ENCODE data around the gene HMOX1. TPM values are rescaled to one million over a fixed set of nuclear protein-coding genes. Genes with fewer than 3 reads are reported as not detected.
"Not testable (repeated sequence)": the region's sequence is repeated elsewhere in the genome, so short reads cannot be mapped to it uniquely, and the experiment has no call there.

Gene HMOX1
- total RNA-seq, 2 donors from 2014 or later, result 0.14 to 0.48 TPM

DNA sequence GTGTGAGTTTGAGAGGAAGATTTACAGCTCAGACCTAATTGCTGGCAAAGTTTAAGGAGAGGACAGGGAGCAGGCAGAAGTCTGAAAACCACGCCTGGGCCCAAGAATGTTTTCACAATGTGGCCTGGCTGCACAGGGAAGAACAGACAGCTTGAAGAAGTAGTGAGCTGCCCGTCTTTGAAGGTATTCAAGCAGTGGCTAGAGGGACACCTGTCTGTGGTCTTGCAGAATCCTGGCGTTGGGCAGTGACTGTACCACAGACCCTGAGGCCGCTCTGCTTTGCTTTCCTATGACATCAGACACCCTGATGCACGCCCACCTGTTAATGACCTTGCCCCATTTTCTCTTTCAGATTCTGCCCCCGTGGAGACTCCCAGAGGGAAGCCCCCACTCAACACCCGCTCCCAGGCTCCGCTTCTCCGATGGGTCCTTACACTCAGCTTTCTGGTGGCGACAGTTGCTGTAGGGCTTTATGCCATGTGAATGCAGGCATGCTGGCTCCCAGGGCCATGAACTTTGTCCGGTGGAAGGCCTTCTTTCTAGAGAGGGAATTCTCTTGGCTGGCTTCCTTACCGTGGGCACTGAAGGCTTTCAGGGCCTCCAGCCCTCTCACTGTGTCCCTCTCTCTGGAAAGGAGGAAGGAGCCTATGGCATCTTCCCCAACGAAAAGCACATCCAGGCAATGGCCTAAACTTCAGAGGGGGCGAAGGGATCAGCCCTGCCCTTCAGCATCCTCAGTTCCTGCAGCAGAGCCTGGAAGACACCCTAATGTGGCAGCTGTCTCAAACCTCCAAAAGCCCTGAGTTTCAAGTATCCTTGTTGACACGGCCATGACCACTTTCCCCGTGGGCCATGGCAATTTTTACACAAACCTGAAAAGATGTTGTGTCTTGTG lies 12.5 kb downstream of the HMOX1 start:
- Mint-ChIP-seq H3K36me3 (no peaks in the 10 kb centered on the region), H3K9me3 (no peaks in the 10 kb centered on the region), H3K27ac (no peak overlapping the region)
- ATAC-seq (no peak), DNase-seq (ENCODE audit: low spot score in 2 of 2) (no peak)

DNA sequence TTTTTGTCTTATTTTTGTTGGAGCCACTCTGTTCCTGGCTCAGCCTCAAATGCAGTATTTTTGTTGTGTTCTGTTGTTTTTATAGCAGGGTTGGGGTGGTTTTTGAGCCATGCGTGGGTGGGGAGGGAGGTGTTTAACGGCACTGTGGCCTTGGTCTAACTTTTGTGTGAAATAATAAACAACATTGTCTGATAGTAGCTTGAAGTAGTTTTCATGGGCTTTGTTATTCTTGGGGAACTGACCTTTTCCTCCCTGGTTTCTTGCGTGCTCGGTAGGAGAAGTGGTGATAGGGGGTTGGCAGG lies 13.1 kb downstream of the HMOX1 start:
- DNase-seq (ENCODE audit: low spot score in 2 of 2), result no peak
- Mint-ChIP-seq H3K9me3 (no peaks in the 10 kb centered on the region), H3K27ac (peak overlapping the region in 1 of 2 donors; percentile 22), H3K36me3 (no peaks in the 10 kb centered on the region)
- no peak for ATAC-seq

DNA sequence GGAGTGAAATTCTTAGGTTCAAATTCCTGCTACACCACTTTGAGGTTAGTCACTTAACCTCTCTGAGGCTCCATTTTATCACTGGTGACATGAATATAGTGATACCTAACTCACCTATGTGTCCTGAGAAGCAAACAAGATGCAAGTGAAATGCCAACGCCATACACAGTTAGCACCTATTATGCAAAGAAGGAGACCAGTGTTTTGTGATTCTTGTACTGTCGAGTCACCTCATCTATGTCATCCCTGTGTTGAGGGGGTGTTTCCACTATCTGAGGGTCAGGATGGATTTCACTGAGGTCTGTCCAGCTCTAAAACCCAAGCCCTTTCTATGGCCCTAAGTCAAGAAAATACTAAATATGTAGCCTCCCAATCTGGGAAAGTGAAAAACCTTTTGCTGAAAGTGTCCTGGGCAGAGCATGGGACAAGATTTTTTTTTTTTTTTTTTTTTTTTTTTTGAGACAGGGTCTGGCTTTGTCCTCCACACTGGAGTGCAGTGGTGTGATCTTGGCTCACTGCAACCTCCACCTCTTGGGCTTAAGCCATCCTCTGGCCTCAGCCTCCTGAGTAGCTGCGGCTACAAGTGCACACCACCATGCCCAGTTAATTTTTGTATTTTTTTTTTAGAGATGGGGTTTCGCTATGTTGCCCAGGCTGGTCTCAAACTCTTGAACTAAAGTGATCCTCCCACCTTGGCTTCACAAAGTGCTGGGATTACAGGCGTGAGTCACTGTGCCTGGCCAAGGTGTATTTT lies 14.1 kb downstream of the HMOX1 start:
- Mint-ChIP-seq H3K27ac (no peak overlapping the region), H3K36me3 (peaks cover 7 to 10% of the 10 kb centered on the region in 2 donors), H3K9me3 (no peaks in the 10 kb centered on the region)
- DNase-seq (ENCODE audit: low spot score in 2 of 2), result no peak
- no peak for ATAC-seq

DNA sequence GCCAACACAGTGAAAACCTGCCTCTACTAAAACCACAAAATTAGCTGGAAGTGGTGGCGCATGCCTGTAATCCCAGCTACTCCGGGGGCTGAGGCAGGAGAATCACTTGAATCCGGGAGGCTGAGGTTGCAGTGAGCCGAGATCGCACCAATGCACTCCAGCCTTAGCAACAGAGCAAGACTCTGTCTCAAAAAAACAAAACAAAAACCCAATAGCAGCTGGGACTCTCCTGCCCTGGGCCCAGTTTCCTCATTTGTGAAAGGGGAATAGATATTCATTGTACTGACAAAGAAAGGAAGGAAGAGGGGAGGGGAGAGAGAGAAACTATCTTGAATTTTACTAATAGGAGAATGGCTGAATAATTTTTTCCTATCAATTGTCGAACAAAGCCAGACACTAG lies 15.7 kb downstream of the HMOX1 start:
- H3K27ac Mint-ChIP-seq; DNase-seq (ENCODE audit: low spot score in 2 of 2); H3K9me3 Mint-ChIP-seq; ATAC-seq: not testable (repeated sequence)
- peaks cover 20 to 24% of the 10 kb centered on the region in 2 donors for H3K36me3 Mint-ChIP-seq

DNA sequence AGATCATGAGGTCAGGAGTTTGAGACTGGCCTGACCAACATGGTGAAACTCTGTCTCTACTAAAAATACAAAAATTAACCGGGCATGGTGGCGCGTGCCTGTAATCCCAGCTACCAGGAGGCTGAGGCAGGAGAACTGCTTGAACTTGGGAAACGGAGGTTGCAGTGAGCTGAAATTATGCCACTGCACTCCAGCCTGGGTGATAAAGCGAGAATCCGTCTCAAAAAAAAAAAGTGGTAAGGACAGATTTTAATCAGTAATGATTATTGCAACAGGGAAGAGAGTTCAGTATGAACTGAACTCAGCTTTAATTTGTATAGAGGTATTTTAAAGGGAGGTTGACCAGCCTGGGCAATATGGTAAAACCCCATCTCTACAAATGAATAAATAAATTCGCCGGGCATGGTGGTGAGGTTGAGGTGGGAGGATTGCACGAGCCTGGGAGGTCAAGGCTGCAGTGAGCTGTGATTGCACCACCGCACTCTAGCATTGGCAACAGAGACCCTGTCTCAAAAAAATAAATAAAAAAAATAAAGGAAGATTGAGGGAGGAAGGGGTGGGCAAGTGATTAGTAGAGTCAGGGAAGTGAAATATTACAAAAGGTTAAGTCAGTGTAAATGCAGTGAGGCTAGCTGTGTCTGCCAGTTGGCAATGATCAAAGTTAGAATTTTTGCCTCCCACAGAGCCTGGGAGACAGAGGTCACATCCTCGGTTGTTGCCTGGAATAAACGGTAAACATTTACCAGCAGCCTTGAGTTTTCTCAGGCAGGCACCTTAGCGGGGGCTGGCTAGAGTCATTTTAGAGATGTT lies 16.4 kb downstream of the HMOX1 start:
- H3K9me3 Mint-ChIP-seq, result no peaks in the 10 kb centered on the region
- peaks cover 22 to 31% of the 10 kb centered on the region in 2 donors for H3K36me3 Mint-ChIP-seq
- DNase-seq (ENCODE audit: low spot score in 2 of 2) (no peak), ATAC-seq (no peak)
- peak overlapping the region in 1 of 2 donors; percentile 82 for H3K27ac Mint-ChIP-seq

DNA sequence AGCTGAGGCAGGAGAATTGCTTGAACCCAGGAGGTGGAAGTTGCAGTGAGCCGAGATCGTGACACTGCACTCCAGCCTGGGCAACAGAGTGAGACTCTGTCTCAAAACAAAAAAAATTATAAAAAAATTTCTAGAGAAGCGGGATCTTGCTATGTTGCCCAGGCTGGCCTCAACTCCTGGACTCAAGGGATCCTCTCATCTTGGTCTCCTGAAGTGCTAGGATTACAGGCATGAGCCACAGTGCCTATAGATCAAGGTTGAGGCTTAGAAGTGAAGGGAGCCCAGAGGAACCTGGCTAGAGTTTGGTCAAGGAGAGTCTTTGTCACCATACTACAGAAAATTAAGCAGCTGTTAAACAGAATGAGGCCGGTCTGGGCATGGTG lies 17.7 kb downstream of the HMOX1 start:
- Mint-ChIP-seq H3K36me3 (peaks cover 33 to 40% of the 10 kb centered on the region in 2 donors), H3K27ac (peak overlapping the region; percentile 85 to 96), H3K9me3 (no peaks in the 10 kb centered on the region)
- DNase-seq (ENCODE audit: low spot score in 2 of 2) (no peak), ATAC-seq (no peak)

DNA sequence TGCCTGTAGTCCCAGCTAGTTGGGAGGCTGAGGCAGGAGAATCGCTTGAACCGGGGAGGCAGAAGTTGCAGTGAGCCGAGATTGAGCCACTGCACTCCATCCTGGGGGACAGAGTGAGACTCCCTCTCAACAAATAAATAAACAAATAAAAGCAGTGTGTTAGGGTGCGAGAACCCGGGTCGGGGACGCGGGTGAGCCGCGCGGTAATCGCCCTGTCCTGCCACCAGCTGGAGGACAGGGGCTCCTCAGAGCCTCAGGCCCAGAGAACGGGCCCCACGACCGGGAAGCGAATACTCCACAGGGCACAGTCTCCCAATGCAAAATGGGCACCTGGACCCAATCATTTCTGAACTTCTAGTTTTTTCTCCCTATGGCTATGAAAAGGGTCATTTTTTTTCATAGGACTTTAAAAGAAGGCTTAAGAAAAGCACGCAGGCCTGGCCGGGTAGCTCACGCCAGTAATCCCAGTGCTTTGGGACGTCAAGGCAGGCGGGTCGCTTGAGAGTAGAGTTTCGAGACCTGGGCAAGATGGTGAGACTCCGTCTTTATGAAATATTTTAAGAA lies 18.3 kb downstream of the HMOX1 start:
- no peaks in the 10 kb centered on the region for H3K9me3 Mint-ChIP-seq
- H3K27ac Mint-ChIP-seq, result peak overlapping the region; percentile 96 to 100
- ATAC-seq (no peak), DNase-seq (ENCODE audit: low spot score in 2 of 2) (peak in 1 of 2 donors; percentile 26)
- H3K36me3 Mint-ChIP-seq, result peaks cover 39 to 47% of the 10 kb centered on the region in 2 donors

DNA sequence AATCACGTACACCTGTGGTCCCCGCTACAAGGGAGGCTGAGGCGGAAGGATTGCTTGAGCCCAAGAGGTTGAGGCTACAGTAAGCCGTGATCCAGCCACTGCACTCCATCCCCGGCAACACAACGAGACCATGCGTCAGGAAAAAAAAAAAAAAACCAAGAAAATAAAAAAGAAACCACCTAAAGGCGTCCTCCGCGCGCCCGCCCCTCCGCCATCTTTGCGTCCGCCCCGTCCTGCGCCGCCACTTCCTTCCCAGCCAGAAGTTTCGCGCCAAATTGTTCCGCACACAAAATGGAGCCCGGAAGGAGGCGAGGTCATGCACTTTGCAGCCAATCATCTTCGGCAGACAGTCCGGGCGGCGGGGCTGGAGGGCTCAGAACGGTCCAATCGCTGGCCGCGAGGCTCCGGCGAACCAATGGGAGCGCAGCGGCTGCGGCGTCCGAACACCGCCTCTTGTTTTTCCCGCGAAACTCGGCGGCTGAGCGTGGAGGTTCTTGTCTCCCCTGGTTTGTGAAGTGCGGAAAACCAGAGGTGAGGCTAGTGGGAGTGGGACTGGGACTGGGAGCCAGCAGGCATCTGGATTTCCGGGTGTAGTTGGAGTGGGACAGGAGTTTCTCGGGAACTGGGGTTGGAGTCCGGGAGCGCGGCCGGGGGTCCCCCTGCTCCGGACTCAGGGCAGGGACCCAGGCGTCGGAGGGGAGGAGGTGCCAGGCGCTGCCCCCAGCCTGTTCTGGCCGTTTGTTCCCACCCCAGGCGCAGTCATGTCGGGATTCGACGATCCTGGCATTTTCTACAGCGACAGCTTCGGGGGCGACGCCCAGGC lies 19.0 kb downstream of the HMOX1 start, which contains the start of gene MCM5:
TSS of gene MCM5 (plus strand) at position 463 of the 823 bp plus-strand sequence. CDS start at position 762, 299 bp downstream.
- peak within 1 kb of the TSS; percentile 96 to 100 for H3K27ac Mint-ChIP-seq
- peak; percentile 100 for ATAC-seq
- DNase-seq (ENCODE audit: low spot score in 2 of 2), result peak; percentile 95 to 98
- peaks cover 46 to 52% of the 10 kb centered on the region in 2 donors for H3K36me3 Mint-ChIP-seq
- no peaks in the 10 kb centered on the region for H3K9me3 Mint-ChIP-seq

DNA sequence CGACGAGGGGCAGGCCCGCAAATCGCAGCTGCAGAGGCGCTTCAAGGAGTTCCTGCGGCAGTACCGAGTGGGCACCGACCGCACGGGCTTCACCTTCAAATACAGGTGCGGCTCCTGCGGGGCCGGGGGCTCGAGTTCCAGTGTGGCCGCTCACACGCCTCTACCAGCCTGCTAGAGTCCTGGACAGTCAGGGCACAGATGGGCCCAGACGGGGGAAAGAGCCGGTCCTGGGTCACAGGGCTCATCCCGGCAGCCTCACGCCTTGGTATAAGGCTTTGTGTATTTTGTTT lies 19.6 kb downstream of the HMOX1 start:
- peak in 1 of 2 donors; percentile 9 for ATAC-seq
- Mint-ChIP-seq H3K36me3 (peaks cover 46 to 52% of the 10 kb centered on the region in 2 donors), H3K9me3 (no peaks in the 10 kb centered on the region), H3K27ac (peak overlapping the region; percentile 96 to 100)
- DNase-seq (ENCODE audit: low spot score in 2 of 2), result no peak

DNA sequence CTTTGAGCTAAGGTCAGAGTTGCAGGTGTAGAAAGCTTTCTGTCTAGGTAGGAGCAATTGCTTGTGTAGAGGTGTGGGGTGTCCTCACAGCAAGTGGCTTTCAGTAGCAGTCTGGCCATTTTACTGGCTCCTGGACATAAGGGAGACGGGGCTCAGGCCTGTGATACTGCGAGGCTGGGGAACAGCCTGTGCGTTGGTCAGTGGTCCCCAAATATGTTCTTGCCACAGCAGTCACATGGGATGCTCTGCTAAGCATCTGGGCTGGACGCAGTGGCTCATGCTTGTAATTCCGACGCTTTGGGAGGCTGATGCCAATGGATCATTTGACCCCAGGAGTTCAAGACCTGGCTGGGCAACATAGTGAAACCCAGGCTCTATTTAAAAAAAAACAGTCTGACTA lies 21.0 kb downstream of the HMOX1 start:
- ATAC-seq, result no peak
- Mint-ChIP-seq H3K9me3 (no peaks in the 10 kb centered on the region), H3K27ac (peak overlapping the region; percentile 84 to 90), H3K36me3 (peaks cover 53 to 61% of the 10 kb centered on the region in 2 donors)
- no peak for DNase-seq (ENCODE audit: low spot score in 2 of 2)

DNA sequence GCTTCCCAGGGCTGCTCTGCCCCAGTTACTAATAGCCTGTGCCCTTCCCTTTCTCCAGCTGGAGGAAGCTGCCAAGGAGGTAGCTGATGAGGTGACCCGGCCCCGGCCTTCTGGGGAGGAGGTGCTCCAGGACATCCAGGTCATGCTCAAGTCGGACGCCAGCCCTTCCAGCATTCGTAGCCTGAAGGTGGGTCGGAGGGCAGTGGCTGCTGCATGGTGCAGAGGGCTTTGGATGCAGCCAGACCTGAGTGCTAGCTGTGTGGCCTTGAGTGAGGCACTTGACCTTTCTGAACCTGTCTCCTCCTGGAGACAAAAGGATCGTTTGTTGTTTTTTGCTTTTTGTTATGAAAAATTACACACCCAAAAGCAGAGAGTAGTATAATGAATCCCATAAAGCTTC lies 22.5 kb downstream of the HMOX1 start:
- H3K9me3 Mint-ChIP-seq, result no peaks in the 10 kb centered on the region
- ATAC-seq (no peak), DNase-seq (ENCODE audit: low spot score in 2 of 2) (no peak)
- peaks cover 68 to 74% of the 10 kb centered on the region in 2 donors for H3K36me3 Mint-ChIP-seq
- H3K27ac Mint-ChIP-seq, result no peak overlapping the region

DNA sequence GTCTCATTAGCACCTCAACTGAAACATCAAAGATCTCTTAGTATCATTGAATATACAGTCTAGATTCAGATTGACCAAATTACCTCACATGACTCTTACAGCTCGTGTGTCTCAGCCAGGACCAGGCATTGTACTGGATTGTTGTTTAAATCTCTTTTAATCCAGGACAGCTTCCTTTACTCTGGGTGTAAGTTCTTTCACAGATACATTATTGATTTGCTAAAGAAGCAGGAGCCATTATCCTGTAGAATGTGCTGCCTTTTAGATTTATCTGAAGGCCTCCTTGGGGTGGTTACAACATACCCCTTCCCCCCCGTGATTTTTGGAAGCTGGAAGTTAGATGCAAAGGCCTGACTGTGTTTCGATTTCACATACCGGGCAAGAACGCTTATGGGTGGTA lies 23.3 kb downstream of the HMOX1 start:
- ATAC-seq, result no peak
- H3K9me3 Mint-ChIP-seq, result no peaks in the 10 kb centered on the region
- H3K27ac Mint-ChIP-seq, result no peak overlapping the region
- no peak for DNase-seq (ENCODE audit: low spot score in 2 of 2)
- peaks cover 71 to 74% of the 10 kb centered on the region in 2 donors for H3K36me3 Mint-ChIP-seq

DNA sequence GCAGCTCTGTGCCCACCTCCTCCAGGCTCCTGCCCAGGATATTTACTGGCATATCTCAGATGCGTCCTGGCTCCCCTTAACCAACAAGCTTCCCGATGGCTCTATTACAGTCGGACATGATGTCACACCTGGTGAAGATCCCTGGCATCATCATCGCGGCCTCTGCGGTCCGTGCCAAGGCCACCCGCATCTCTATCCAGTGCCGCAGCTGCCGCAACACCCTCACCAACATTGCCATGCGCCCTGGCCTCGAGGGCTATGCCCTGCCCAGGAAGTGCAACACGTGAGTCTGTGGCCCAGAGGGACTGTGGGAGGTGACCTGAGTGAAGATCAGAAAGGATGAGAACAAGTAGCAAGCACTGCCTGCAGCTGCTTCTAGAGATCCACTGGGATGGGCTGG lies 25.5 kb downstream of the HMOX1 start:
- Mint-ChIP-seq H3K27ac (no peak overlapping the region), H3K36me3 (peaks cover 65 to 66% of the 10 kb centered on the region in 2 donors)
- no peak for ATAC-seq

DNA sequence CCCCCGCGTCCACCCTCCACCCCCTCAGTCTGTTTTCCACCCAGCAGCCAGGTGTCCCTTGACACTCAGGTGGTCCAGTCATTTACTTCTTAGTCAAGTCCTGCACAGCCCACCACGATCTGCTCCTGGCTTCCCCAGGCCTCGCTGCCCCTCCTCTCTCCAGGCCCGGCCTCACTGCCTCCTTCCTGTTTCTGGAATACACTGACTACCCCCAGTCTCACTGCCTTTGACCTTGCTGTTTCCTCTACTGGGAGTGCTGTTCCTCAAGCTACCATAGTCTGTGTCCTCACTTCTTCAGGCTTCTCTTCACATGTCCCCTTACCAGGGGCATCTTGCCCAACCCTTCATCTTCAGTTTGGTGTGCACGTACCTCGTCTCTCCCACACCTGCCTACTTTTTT lies 26.5 kb downstream of the HMOX1 start:
- DNase-seq (ENCODE audit: low spot score in 2 of 2), result no peak
- Mint-ChIP-seq H3K36me3 (peaks cover 61 to 62% of the 10 kb centered on the region in 2 donors), H3K9me3 (no peaks in the 10 kb centered on the region), H3K27ac (no peak overlapping the region)
- no peak for ATAC-seq

More for the DNA sequence above, 25.5 kb downstream of the HMOX1 start:
- DNase-seq (ENCODE audit: low spot score in 2 of 2), result no peak
- H3K9me3 Mint-ChIP-seq, result no peaks in the 10 kb centered on the region

DNA sequence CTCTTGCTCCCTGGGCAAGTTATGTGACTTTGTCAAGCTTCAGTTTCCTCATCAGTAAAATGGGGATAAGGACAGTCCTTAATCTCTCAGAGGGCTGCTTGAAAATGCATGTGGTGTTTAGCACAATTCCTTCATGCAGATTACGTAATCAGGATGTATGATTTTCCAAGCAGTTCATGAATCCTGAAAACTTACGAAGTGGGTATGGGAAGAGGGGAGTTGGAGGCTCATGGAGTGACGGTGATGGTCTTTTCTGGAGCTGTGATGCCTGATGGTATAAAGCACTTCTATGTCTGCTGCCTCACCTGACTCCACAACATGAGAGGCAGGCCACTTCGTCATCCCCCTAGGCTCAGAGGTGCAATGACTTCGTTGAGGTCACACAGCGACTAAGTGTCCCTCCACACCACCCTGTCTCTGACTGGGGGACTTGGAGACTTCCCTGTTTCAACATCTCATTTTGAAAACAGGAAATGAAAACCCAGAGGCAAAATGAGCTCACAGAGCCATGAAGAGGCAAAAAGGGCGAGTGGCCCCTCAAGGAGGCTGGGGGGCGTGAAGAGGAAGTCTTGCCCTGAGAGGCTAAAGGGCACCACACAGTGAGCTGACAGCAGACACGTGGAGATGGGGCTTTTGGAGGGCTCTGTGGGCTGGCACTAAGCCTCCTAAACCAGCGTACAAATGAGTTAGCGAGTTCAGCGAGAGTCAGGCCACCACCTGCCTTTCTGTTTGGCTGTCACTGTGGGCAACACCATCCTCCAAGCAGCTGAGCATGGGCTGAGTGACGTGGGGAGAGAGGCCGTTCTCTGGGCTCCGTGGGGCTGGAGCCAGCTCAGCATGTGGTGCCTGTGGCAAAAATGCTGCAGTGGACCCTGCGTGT lies 29.1 kb downstream of the HMOX1 start:
- peaks cover 42 to 48% of the 10 kb centered on the region in 2 donors for H3K36me3 Mint-ChIP-seq
- peak overlapping the region; percentile 59 to 90 for H3K27ac Mint-ChIP-seq
- peak; percentile 55 to 67 for ATAC-seq
- no peak for DNase-seq (ENCODE audit: low spot score in 2 of 2)
- no peaks in the 10 kb centered on the region for H3K9me3 Mint-ChIP-seq

Data from activated naive CD4-positive, alpha-beta T cell treated with anti-CD3 and anti-CD28 coated beads, Interleukin-2, amount 50 U/mL, for 72 hours (primary cell).